K562 (cell line): ENCODE measurements around the gene SEPTIN1. TPM values are rescaled to one million over a fixed set of nuclear protein-coding genes. Genes with fewer than 3 reads are reported as not detected.
A peak's percentile ranks its signal among the peaks of the same experiment; 100 is the strongest.

ENCODE experiments used
- GTF2F1 ChIP-seq: IDR thresholded peaks from 2 replicates; pipeline ENCODE4 v1.6.1; 2011; ENCODE audit warnings: low read depth, low read length, improper control_type of control experiment
- HBP1 ChIP-seq: fragments of 450-650 bp; formaldehyde crosslinking; IDR thresholded peaks from 2 replicates; pipeline ENCODE4 v1.4.0; 2022; ENCODE audit warnings: missing genetic modification characterization
- HDAC1 ChIP-seq, 2 experiments: fragments of 450-650 bp; IDR thresholded peaks; 2 replicates each; pipeline ENCODE4 v1.6.1; 2016 to 2017; ENCODE audit warnings: inconsistent platforms in 1 of 2, mild to moderate bottlenecking in 1 of 2, moderate library complexity in 1 of 2
- MEF2A ChIP-seq: IDR thresholded peaks from 2 replicates; pipeline ENCODE4 v1.6.1; 2011; ENCODE audit warnings: low read depth, mild to moderate bottlenecking, low read length, moderate library complexity; ENCODE audit not compliant: control insufficient read depth
- MGA ChIP-seq: fragments of 450-650 bp; IDR thresholded peaks from 2 replicates; pipeline ENCODE4 v1.6.1; 2016; ENCODE audit warnings: mild to moderate bottlenecking, moderate library complexity
- PHF20 ChIP-seq: fragments of 450-650 bp; IDR thresholded peaks from 2 replicates; pipeline ENCODE4 v1.6.1; 2018; ENCODE audit not compliant: partially characterized antibody
- POLR3G ChIP-seq: IDR thresholded peaks from 2 replicates; pipeline ENCODE4 v1.6.1; 2011; ENCODE audit not compliant: insufficient read length, insufficient replicate concordance; ENCODE audit errors: extremely low read depth
- RCOR1 ChIP-seq, 2 experiments: IDR thresholded peaks; 2 replicates each; pipeline ENCODE4 v1.6.1; 2012; ENCODE audit warnings: low read depth in 2 of 2, low read length in 2 of 2, borderline replicate concordance in 1 of 2, improper control_type of control experiment in 1 of 2
- SAFB2 ChIP-seq: fragments of 200-400 bp; formaldehyde crosslinking; IDR thresholded peaks from 2 replicates; pipeline ENCODE4 v1.6.1; 2018; ENCODE audit warnings: borderline replicate concordance, low read length, low read depth, moderate library complexity; ENCODE audit not compliant: severe bottlenecking
- ZKSCAN1 ChIP-seq: fragments of 150-350 bp; IDR thresholded peaks from 2 replicates; pipeline ENCODE4 v1.6.1; 2016; ENCODE audit warnings: low read depth, low read length
- ZKSCAN8 ChIP-seq: fragments of 200-800 bp; sonication (Bioruptor generic); IDR thresholded peaks from 2 replicates; pipeline ENCODE4 v1.6.1; 2016; ENCODE audit warnings: missing genetic modification characterization, missing compliant biosample characterization
- ZNF280B ChIP-seq: fragments of 250-450 bp; sonication (Bioruptor Pico); IDR thresholded peaks from 2 replicates; pipeline ENCODE4 v1.5.1; 2021; ENCODE audit warnings: mild to moderate bottlenecking
- polyA plus RNA-seq, 8 experiments: library from polyadenylated mRNA; depleted of rRNA in 4 of 8; stranded (reverse) in 5 of 8; unstranded in 3 of 8; fragments of >200 nt; fragmentation: Nextera tagmentation in 2 of 8; fragmentation: Illumina TruSeq in 1 of 8; extraction: Ambion mirVana in 2 of 8; extraction: Trizol in 1 of 8; gene quantifications; 2 replicates each; pipeline versions ENCODE4 v1.2.1 to v1.2.3, GENCODE V29; 2011 to 2014; ENCODE audit warnings: inconsistent platforms in 1 of 8, missing spikeins in 1 of 8
- total RNA-seq, 7 experiments: library from RNA; depleted of rRNA in 6 of 7; stranded (reverse); fragments of >200 nt in 6 of 7; fragmentation: Illumina TruSeq in 2 of 7; extraction: Trizol in 2 of 7; gene quantifications; 2 replicates each; pipeline versions ENCODE4 v1.2.1 to v1.2.3, GENCODE V29; 2011 to 2021; ENCODE audit warnings: low replicate concordance in 1 of 7

SEPTIN1 gene
- total and polyA plus RNA-seq, 9 of the 15 experiments (the other 6 are each of a cell fraction or from before 2014, with no cell fraction given), result 0.23 to 5.6 (median 1.7) TPM; not detected in 1

- no peak; the same call in 1 of the 2 replicates for TF ChIP-seq MGA
- no peak for TF ChIP-seq SAFB2
- peak; percentile 7; the same call in 1 of the 2 replicates for TF ChIP-seq ZKSCAN1
- TF ChIP-seq POLR3G, result no peak
- no peak for TF ChIP-seq GTF2F1
- TF ChIP-seq RCOR1 (IDR thresholded peaks at IDR 0.05; ENCODE audit: borderline replicate concordance in 1 of 2, low read depth in 2 of 2, low read length in 2 of 2), result no peak
- TF ChIP-seq ZKSCAN8 (CRISPR knock-in tag), result 0 out of 2 replicates have a peak, but pooled peaks have one; percentile 20
- TF ChIP-seq PHF20, result peak; percentile 43
- TF ChIP-seq HBP1 (CRISPR knock-in tag), result no peak
- no peak for TF ChIP-seq HDAC1 (IDR thresholded peaks at IDR 0.05)
- TF ChIP-seq MEF2A, result no peak
- TF ChIP-seq ZNF280B, result no peak
Observed at GRCh38 chr16:30377812-30378235, 4.5 kb downstream of the SEPTIN1 start (continued).
